HepG2 (cell line): ENCODE results near the gene PRKAR1A. TPM values are rescaled to one million over a fixed set of nuclear protein-coding genes. Genes with fewer than 3 reads are reported as not detected.

Experiments used
- ATAC-seq: fragments of 200-7000 bp; cut with Tn5 transposase; 3 replicates; pipeline ENCODE4 v1.9.1; 2020; ENCODE audit warnings: mild to moderate bottlenecking, moderate library complexity
- BruUV-seq: library from RNA; stranded (reverse); fragments of 400-500 nt; replicated peaks from 2 replicates; lab custom pipeline; 2021; lab: Mats Ljungman, UMichigan
- CTCF ChIA-PET: fragments of 300-600 bp; formaldehyde crosslinking; extraction: SDS; loops from one replicate; lab custom pipeline; 2021; ENCODE audit warnings: low total read pairs, inconsistent platforms, low intra/inter-chr PET ratio; lab: Yijun Ruan, JAX
- POLR2A ChIA-PET: fragments of 350-600 bp; sonication (Branson Sonifier 250); formaldehyde crosslinking; loops from one replicate; lab custom pipeline; 2020; ENCODE audit warnings: antibody characterized with exemption, inconsistent platforms; lab: Yijun Ruan, JAX
- DNase-seq: peaks from one replicate; pipeline ENCODE4 v3.0.0-alpha.2; 2015; ENCODE audit warnings: low spot score
- FAIRE-seq: peaks from 3 replicates; lab custom pipeline; 2011; peaks lifted over from hg19 to GRCh38; lab: Jason Lieb, UNC
- H2AFZ ChIP-seq: one replicate; pipeline ENCODE4 v1.6.1; 2011; ENCODE audit warnings: low read length, inconsistent platforms
- H3K27ac ChIP-seq: fragments of 300-600 bp; 3 replicates; pipeline ENCODE4 v1.8.0; 2011; ENCODE audit warnings: mixed run types, mild to moderate bottlenecking, mixed read lengths, low read length, inconsistent platforms; ENCODE audit not compliant: insufficient read depth; ENCODE audit errors: extremely low read length
- H3K27me3 ChIP-seq, 2 experiments: fragments of 200-600 bp in 1 of 2; 2 replicates in 1 of 2; 3 replicates in 1 of 2; pipeline versions ENCODE4 v1.6.0 to v1.8.0; 2011; ENCODE audit warnings: low read length in 2 of 2, mild to moderate bottlenecking in 2 of 2, moderate library complexity in 2 of 2, inconsistent platforms in 1 of 2; ENCODE audit not compliant: insufficient read depth in 2 of 2, control insufficient read depth in 1 of 2
- H3K36me3 ChIP-seq, 2 experiments: fragments of 200-600 bp in 1 of 2; replicated peaks in 1 of 2; 2 replicates in 1 of 2; 3 replicates in 1 of 2; pipeline versions ENCODE4 v1.5.1 to v1.8.0; 2011; ENCODE audit warnings: low read length in 2 of 2, inconsistent platforms in 1 of 2; ENCODE audit not compliant: insufficient read depth in 2 of 2, control insufficient read depth in 1 of 2
- H3K4me1 ChIP-seq: 2 replicates; pipeline ENCODE4 v1.5.1; 2012; ENCODE audit warnings: low read length, inconsistent platforms; ENCODE audit not compliant: insufficient read depth
- H3K4me2 ChIP-seq: 2 replicates; pipeline ENCODE4 v1.6.0; 2011; ENCODE audit warnings: low read depth, low read length, inconsistent platforms
- H3K4me3 ChIP-seq, 3 experiments: fragments of 200-600 bp in 1 of 3; sonication (generic), shearing (Covaris generic) in 1 of 3; replicated peaks in 1 of 3; 2 replicates each; pipeline ENCODE4 v1.5.1; 2011 to 2016; ENCODE audit warnings: low read length in 3 of 3, inconsistent platforms in 2 of 3, low read depth in 2 of 3, mild to moderate bottlenecking in 2 of 3, control low read depth in 1 of 3, mixed read lengths in 1 of 3; ENCODE audit not compliant: insufficient read depth in 1 of 3
- H3K79me2 ChIP-seq: one replicate; pipeline ENCODE4 v1.6.1; 2011; ENCODE audit warnings: low read length, inconsistent platforms; ENCODE audit not compliant: insufficient read depth
- H3K9ac ChIP-seq: 2 replicates; pipeline ENCODE4 v1.6.0; 2011; ENCODE audit warnings: mild to moderate bottlenecking, low read depth, low read length, inconsistent platforms; ENCODE audit not compliant: insufficient read depth
- H3K9me3 ChIP-seq: 2 replicates; pipeline ENCODE4 v1.5.1; 2012; ENCODE audit warnings: mild to moderate bottlenecking, low read length
- H4K20me1 ChIP-seq: 2 replicates; pipeline ENCODE4 v1.6.0; 2011; ENCODE audit warnings: inconsistent platforms, mild to moderate bottlenecking, low read length, moderate library complexity; ENCODE audit not compliant: insufficient read depth
- AFF4 ChIP-seq: sonication (generic); formaldehyde crosslinking; IDR thresholded peaks from 2 replicates; pipeline ENCODE4 v1.4.0; 2020; ENCODE audit warnings: missing genetic modification reagents
- ESRRA ChIP-seq: sonication (generic); formaldehyde crosslinking; IDR thresholded peaks from 2 replicates; pipeline ENCODE4 v1.5.1; 2020; ENCODE audit warnings: mild to moderate bottlenecking, low read depth, missing genetic modification reagents
- HES4 ChIP-seq: sonication (generic); formaldehyde crosslinking; IDR thresholded peaks from 2 replicates; pipeline ENCODE4 v1.9.0; 2021; ENCODE audit warnings: mild to moderate bottlenecking, missing genetic modification reagents, borderline replicate concordance
- LCORL ChIP-seq, 2 experiments: fragments of 450-650 bp in 1 of 2; sonication (generic) in 1 of 2; formaldehyde crosslinking in 1 of 2; IDR thresholded peaks; 2 replicates each; pipeline versions ENCODE4 v1.5.0 to v1.6.1; 2017 to 2020; ENCODE audit warnings: antibody characterized with exemption in 1 of 2, missing genetic modification reagents in 1 of 2
- POLR2A ChIP-seq, 2 experiments: IDR thresholded peaks; 2 replicates each; pipeline ENCODE4 v1.6.1; 2011; ENCODE audit warnings: low read depth in 2 of 2, low read length in 2 of 2, mild to moderate bottlenecking in 1 of 2, moderate library complexity in 1 of 2; ENCODE audit not compliant: insufficient read depth in 1 of 2
- PRPF4 ChIP-seq: fragments of 200-400 bp; formaldehyde crosslinking; IDR thresholded peaks from 2 replicates; pipeline ENCODE4 v1.6.1; 2016; ENCODE audit warnings: low read length, low read depth; ENCODE audit not compliant: poor library complexity, severe bottlenecking
- TBP ChIP-seq: sonication (generic); formaldehyde crosslinking; IDR thresholded peaks from 2 replicates; pipeline ENCODE4 v1.5.0; 2020; ENCODE audit warnings: missing genetic modification reagents
- YY1 ChIP-seq: IDR thresholded peaks from 2 replicates; pipeline ENCODE4 v1.6.1; 2011; ENCODE audit warnings: low read length, low read depth, moderate library complexity, mild to moderate bottlenecking; ENCODE audit not compliant: insufficient read depth, insufficient replicate concordance
- ZNF326 ChIP-seq: sonication (generic); formaldehyde crosslinking; IDR thresholded peaks from 2 replicates; pipeline ENCODE4 v1.4.0; 2020; ENCODE audit warnings: missing genetic modification reagents, borderline replicate concordance
- ZNF460 ChIP-seq: sonication (generic); formaldehyde crosslinking; IDR thresholded peaks from 2 replicates; pipeline ENCODE4 v1.5.1; 2020; ENCODE audit warnings: missing genetic modification reagents, mild to moderate bottlenecking, borderline replicate concordance
- ZNF512 ChIP-seq: sonication (generic); formaldehyde crosslinking; IDR thresholded peaks from 2 replicates; pipeline ENCODE4 v1.4.0; 2020; ENCODE audit warnings: mild to moderate bottlenecking, missing genetic modification reagents
- WGBS: methylation state at CpG from one replicate; pipeline ENCODE4 v1.1.6; 2017; ENCODE audit warnings: low lambda C conversion rate; 5-methylcytosine and 5-hydroxymethylcytosine counted together
- in situ Hi-C: cut with HindIII; loops from 2 replicates; pipeline ENCODE4 v1.10.0; 2017; ENCODE audit warnings: low pct_unique_long_range_greater_than_20kb; ENCODE audit not compliant: extremely low pct_ligation_motif_present
- intact Hi-C: fragments of 100-400 bp; cut with micrococcal nuclease; formaldehyde crosslinking; loops from one replicate; pipeline ENCODE4 v1.10.0; 2022; ENCODE audit not compliant: unreplicated experiment
- polyA plus RNA-seq, 8 experiments: library from polyadenylated mRNA; depleted of rRNA in 3 of 8; stranded (reverse) in 7 of 8; unstranded in 1 of 8; fragments of >200 nt; fragmentation: Illumina TruSeq in 4 of 8; extraction: Trizol in 4 of 8; gene quantifications; 2 replicates each; pipeline versions ENCODE4 v1.2.1 to v1.2.3, GENCODE V29; 2011 to 2016; ENCODE audit warnings: low read depth in 4 of 8, missing spikeins in 1 of 8, mixed read lengths in 1 of 8; ENCODE audit not compliant: insufficient read depth in 1 of 8
- total RNA-seq, 5 experiments: library from RNA; depleted of rRNA; stranded (reverse); fragments of >200 nt; fragmentation: Illumina TruSeq; extraction: Trizol; gene quantifications; 2 replicates each; pipeline ENCODE4 v1.2.3, GENCODE V29; 2016; ENCODE audit warnings: low read depth in 1 of 5

Gene PRKAR1A
- total and polyA plus RNA-seq, 2 of the 13 experiments (the other 11 are each of a cell fraction or from before 2014, with no cell fraction given): 265 to 266 TPM

GRCh38 chr17:68513932-68514331 is 1.7 kb downstream of the PRKAR1A start:
- Histone ChIP-seq H2AFZ (no peak overlapping the region), H3K9ac (peak overlapping the region; percentile 94), H3K27me3 (no peaks in the 10 kb centered on the region; a peak in 1 of 5 replicates), H3K4me3 (peak overlapping the region; percentile 91 to 95 (median 91)), H3K9me3 (no peaks in the 10 kb centered on the region), H3K27ac (peak overlapping the region; percentile 91), H3K79me2 (peaks cover 57% of the 10 kb centered on the region), H3K36me3 (peaks cover 9 to 33% of the 10 kb centered on the region in 2 experiments), H3K4me1 (peaks cover 65% of the 10 kb centered on the region), H4K20me1 (peaks cover 30% of the 10 kb centered on the region), H3K4me2 (peak overlapping the region; percentile 86)
- in situ Hi-C loops (no loop called here), intact Hi-C loops (loop anchor here (2.0 kb wide), 2 partner anchors 39 to 87 kb away; partner anchors contain the start of gene FAM20A)
- 7% methylated on average over 3 of the region's 3 CpGs for WGBS
- BruUV-seq: no TSS peak
- FAIRE-seq: no peak
- ChIA-PET POLR2A (no interaction called here), CTCF (no interaction called here)
- no peak for ATAC-seq
- DNase-seq: no peak
- TF ChIP-seq ZNF460 (CRISPR knock-in tag) (no peak), HES4 (no peak), YY1 (no peak), ESRRA (CRISPR knock-in tag) (no peak), LCORL (IDR thresholded peaks at IDR 0.05) (no peak), LCORL (CRISPR knock-in tag; IDR thresholded peaks at IDR 0.05) (no peak), TBP (CRISPR knock-in tag) (no peak)

- no peak overlapping the region for H2AFZ ChIP-seq
- BruUV-seq: no TSS peak
- no peak for FAIRE-seq
- peaks cover 54% of the 10 kb centered on the region for H3K4me1 ChIP-seq
- no peaks in the 10 kb centered on the region for H3K9me3 ChIP-seq
- H3K36me3 ChIP-seq: peaks cover 13 to 44% of the 10 kb centered on the region in 2 experiments
- H3K27ac ChIP-seq: peak overlapping the region; percentile 91
- POLR2A ChIA-PET: interaction anchor here (1.6 kb wide), 1 partner anchor 267 kb away, joined by 3 read pairs; the partner anchor contains the start of gene AMZ2
- ATAC-seq: no peak
- intact Hi-C loops (no loop called here), in situ Hi-C loops (no loop called here)
- H3K4me3 ChIP-seq: peak overlapping the region; percentile 91 to 95 (median 91); a peak in 5 of 6 replicates
- peak; percentile 21 for DNase-seq
- CTCF ChIA-PET: no interaction called here
- peaks cover 34% of the 10 kb centered on the region for H4K20me1 ChIP-seq
- peak overlapping the region; percentile 86 for H3K4me2 ChIP-seq
- peak overlapping the region; percentile 94; the same call in 1 of the 2 replicates for H3K9ac ChIP-seq
- H3K27me3 ChIP-seq: no peaks in the 10 kb centered on the region; a peak in 1 of 5 replicates
- peaks cover 65% of the 10 kb centered on the region for H3K79me2 ChIP-seq
- WGBS: 57% methylated on average over 15 of the region's 15 CpGs
- TF ChIP-seq POLR2A (IDR thresholded peaks at IDR 0.05; ENCODE audit: insufficient read depth in 1 of 2, low read depth in 2 of 2, low read length in 2 of 2): peak in 1 of 2 experiments; percentile 26; a peak in 1 of 4 replicates
- no peak for TF ChIP-seq ZNF326 (CRISPR knock-in tag)
- TF ChIP-seq ZNF512 (CRISPR knock-in tag): no peak
- peak; percentile 75 for TF ChIP-seq PRPF4
- no peak for TF ChIP-seq AFF4
Measured at GRCh38 chr17:68514831-68515635, 2.8 kb downstream of the PRKAR1A start.
